Measurements from ENCODE around the gene SLC1A5.
A peak's percentile ranks its signal among the peaks of the same experiment; 100 is the strongest.
"Not testable (repeated sequence)": the region's sequence is repeated elsewhere in the genome, so short reads cannot be mapped to it uniquely, and the experiment has no call there.

SLC1A5 gene

DNA sequence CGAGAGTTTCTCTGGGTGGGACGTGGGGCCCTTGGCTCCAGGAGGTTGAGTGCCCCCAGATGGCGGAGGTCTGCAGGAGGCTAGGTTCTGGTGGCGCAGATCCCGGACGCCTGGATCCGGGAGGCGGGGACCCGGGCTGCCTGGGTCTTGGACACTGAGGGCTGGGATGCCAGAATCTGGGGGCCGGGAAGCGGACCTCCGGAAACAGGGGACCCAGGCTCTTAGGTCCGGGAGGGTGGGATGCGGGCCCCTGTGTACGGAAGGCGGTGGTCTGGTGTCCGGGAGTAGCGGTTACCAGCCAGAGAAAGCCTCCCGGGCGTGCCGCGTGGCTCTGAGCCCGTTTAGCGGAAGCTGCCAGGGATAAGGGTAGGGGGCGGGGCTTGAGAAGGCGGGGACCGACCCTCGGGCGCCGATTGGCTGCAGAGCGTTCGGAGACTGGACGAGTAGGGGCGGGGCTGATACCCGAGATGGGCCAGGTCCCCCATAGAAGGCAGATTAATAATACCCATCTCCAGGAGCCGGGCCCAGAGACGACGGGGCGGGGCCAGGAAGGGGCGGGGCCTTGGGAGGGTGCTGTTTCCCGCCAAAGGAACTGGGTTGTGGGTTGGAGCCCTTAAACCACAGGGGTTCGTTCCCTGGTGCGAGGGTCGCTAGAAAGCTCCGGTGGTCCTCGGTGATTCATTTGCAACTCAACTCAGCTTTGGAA lies at the start of gene SLC1A5:
SLC1A5 (minus strand) TSS at position 333 of the 706 bp plus-strand sequence. CDS start 629 bp downstream, outside the sequence.
- peak; percentile 98 for DNase-seq (ENCODE audit: low spot score)

- DNase-seq (ENCODE audit: low spot score): no peak
These were observed 49.8 kb upstream of the SLC1A5 start for GRCh38 chr19:46838160-46838559.

DNA sequence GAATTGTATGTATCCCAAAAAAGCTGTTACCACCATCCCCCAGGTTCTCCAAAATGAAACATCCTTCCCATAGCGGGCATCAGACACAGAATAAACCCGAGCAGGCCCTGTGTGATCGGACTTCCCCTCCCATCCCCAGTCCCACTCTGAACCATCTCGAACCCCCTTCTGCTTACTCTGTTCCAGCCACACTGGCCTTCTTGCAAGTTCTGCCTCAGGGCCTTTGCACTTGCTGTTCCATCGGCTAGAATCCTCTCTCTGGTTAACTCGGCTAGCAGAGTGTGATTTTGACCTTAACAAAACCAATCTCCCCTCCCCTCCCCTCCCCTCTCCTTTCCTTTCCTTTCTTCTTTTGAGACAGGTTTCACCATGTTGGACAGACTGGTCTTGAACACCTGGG lies 46.6 kb upstream of the SLC1A5 start:
- DNase-seq (ENCODE audit: low spot score): no peak

DNA sequence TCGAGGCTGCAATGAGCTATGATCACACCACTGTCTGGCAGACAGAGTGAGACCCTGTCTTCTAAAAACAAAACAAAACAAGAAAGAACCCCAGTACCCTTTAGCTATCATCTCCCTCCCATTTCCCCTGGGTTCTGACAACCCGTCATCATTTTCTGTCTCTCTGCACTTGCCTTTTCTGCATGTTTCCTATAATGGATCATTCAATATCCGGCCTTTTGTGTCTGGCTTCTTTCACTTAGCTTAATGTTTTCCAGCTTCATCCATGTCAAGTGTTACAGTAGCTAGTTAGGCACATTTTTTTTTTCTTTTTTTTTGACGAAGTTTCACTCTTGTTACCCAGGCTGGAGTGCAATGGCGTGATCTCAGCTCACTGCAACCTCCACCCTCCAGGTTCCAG lies 45.7 kb upstream of the SLC1A5 start:
- no peak for DNase-seq (ENCODE audit: low spot score)

- no peak for DNase-seq (ENCODE audit: low spot score)
These were observed 42.5 kb upstream of the SLC1A5 start for GRCh38 chr19:46830864-46831263.

- DNase-seq (ENCODE audit: low spot score): peak; percentile 4
These were observed 40.1 kb upstream of the SLC1A5 start for GRCh38 chr19:46828484-46828883.

DNA sequence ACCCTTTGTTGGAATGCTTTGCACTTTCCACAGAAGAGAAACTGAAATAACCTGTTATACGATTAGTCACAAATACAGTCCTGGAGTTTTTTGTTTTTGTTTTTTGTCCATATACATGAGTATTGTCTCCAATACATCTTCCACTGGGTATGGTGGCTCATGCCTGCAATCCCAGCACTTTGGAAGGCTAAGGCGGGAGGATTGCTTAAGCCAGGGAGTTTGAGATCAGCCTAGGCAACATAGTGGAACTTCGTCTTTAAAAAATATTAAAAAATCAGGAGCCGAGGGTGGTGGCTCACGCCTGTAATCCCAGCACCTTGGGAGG lies 37.3 kb upstream of the SLC1A5 start:
- DNase-seq (ENCODE audit: low spot score): no peak

DNA sequence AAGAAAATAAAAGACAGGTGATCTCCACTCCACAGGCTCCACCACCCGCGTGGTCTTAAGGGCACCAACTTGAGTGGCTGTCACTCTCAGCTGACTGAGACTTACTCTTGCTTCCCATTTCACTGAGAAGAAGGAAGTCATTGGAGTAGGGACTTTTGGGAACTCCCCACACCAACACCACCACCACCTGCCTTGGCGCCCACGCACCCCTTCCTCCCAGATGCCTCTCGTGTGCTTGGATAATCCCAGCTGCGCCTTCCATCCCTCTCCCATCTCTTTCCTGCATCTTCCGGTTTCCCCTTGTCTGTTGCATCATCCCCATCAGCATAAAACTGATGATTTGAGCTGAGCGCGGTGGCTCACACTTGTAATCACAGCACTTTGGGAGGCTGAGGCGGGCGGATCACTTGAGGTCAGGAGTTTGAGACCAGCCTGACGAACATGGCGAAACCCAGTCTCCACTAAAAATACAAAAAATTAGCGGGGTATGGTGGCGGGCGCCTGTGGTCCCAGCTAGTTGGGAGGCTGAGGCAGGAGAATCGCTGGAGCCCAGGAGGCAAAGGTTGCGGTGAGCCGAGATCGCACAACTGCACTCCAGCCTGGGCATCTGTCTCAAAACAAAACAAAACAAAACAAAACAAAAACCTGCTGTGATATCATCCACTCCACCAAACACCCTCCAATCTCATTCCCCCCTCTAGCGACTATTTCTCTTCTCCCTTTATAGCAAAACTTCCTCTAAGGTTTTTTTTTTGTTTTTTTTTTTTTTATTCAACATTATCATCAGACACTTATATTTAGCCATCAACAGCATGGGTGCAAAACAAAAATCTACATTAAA lies 36.7 kb upstream of the SLC1A5 start:
- no peak for DNase-seq (ENCODE audit: low spot score)

DNA sequence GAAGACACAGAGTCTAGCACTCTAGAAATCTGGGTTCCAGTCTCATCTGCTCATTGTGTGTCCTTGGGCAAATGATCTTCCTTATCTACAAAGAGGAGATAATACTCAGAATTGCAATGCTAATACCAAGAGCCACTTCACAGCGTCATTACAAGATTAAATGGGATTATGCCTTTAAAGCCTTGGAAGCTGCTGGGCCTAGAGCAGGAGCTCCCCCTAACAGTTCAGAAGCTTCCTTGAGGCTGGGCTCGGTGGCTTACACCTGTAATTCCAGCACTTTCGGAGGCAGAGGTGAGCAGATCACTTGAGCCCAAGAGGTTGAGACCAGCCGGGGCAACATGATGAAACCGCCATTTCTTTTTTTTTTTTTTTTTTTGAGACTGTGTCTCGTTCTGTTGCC lies 34.7 kb upstream of the SLC1A5 start:
- DNase-seq (ENCODE audit: low spot score): no peak

DNA sequence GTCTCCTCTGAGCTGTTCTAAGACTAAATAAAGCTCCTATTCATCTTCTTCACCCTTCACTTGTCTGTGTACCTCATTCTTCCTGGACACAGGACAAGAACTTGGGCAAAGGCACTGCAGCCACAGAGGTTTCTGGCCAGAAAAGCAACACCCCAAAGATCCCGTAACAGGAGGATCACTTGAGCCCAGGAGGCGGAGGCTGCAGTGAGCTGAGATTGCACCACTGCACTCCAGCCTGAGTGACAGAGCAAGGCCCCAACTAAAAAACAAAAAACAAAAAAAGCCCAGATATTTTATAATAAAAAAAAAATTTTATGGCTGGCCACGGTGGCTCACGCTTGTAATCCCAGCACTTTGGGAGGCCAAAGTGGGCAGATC lies 34.0 kb upstream of the SLC1A5 start:
- DNase-seq (ENCODE audit: low spot score): not testable (repeated sequence)

- peak; percentile 2 for DNase-seq (ENCODE audit: low spot score)
These were observed 33.4 kb upstream of the SLC1A5 start for GRCh38 chr19:46821512-46822409.

- peak; percentile 10 for DNase-seq (ENCODE audit: low spot score)
These were observed 30.4 kb upstream of the SLC1A5 start for GRCh38 chr19:46818812-46819211.

- peak; percentile 4 for DNase-seq (ENCODE audit: low spot score)
These were observed 27.6 kb upstream of the SLC1A5 start for GRCh38 chr19:46815833-46816627.

DNA sequence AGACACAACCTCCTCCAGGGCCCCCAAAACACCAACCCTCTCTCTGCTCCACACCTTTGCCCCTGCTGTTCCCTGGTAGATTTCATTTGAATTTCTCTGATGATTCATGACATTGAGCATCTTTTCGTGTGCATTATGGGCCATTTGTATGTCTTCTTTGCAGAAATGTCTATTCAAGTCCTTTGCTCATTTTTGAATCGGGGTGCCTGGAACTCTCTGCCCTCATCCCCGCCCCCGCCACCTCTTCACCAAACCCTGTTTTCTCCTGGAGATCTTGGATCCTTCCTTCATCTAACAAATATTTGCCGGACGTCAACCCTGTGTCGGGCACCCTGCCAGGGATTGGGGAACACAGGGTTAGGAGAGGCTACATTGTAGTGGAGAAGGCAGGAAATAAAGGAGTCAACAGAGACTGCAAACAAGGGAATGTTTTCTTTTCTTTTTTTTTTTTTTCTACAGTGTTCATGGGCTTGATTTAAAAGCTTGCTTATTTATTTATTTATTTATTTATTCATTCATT lies 25.5 kb upstream of the SLC1A5 start:
- peak; percentile 48 for DNase-seq (ENCODE audit: low spot score)

DNA sequence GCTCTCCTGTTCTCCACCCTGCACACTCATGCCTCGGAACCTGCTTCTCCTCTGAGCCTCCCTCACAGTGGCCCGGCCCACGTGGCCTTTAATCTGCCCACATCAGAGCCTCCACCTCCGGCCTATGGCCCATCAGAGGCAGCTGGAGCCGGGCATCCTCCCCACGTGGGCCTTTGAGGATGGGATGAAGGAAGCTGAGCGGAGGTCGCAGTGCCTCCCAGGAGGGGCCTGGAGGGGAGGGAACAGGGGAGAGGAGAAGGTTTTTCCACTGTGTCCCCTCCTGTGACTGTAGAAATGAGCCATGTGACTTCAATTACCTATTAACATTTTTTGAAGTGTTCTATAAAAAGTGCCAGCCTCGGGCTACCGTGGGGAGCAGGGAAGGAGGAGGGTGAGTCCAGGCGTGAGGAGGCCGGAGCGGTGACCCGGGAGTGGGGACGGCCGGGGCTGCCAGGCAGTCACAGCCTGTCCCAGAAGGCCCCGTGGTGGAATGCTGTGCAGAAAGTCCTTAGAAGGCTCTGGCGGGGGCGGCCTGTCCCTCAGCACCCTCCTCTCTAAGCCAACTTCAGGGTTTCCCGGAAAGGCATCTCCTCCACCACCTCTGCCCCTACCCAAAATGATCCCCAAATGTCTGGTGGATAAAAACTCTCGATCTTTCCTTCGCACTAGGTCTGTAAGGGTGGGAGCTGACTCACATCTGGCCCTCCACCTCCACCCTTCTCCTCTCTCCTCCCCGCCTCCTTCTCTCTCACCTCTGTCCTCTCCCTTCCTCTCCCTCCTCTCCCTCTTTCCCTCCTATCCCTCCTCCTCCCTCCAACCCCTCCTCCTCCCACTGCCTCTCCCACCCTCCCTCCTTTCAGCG lies 24.8 kb upstream of the SLC1A5 start:
- peak; percentile 4 for DNase-seq (ENCODE audit: low spot score)

GRCh38 chr19:46809534-46810272 lies 21.3 kb upstream of the SLC1A5 start:
- no peak for DNase-seq (ENCODE audit: low spot score)

DNA sequence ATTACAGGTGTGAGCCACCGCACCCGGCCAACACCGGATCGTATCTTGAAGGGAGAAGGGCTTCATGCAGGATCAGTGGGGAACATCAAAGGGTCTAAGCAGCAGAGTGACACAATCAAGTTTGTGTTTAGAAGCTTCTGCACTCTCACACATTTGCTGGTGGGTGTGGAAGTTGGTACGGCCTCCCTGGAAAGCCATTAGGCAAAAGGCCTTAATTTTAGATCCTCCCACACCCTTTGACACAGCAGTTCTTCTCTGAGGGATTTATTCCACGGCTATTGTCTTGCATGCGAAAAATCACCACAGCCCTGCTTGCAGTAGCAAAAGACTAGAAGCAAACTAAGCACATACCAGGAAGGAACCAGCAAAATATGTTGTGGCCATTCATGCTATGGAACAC lies 18.3 kb upstream of the SLC1A5 start:
- DNase-seq (ENCODE audit: low spot score): no peak

DNA sequence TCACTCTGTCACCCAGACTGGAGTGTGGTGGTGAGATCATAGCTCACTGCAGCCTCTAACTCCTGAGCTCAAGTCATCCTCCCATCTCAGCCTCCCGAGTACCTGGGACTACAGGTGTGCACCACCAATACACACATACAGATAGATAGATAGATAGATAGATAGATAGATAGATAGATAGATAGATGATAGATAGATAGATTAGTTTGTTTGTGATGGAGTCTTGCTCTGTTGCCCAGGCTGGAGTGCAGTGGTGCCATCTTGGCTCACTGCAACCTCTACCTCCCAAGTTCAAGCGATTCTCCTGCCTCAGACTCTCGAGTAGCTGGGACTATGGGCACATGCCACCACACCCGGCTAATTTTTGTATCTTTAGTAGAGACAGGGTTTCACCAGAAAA lies 16.0 kb upstream of the SLC1A5 start:
- DNase-seq (ENCODE audit: low spot score): not testable (repeated sequence)

- no peak for DNase-seq (ENCODE audit: low spot score)
These were observed 15.2 kb upstream of the SLC1A5 start for GRCh38 chr19:46803555-46803954.

DNA sequence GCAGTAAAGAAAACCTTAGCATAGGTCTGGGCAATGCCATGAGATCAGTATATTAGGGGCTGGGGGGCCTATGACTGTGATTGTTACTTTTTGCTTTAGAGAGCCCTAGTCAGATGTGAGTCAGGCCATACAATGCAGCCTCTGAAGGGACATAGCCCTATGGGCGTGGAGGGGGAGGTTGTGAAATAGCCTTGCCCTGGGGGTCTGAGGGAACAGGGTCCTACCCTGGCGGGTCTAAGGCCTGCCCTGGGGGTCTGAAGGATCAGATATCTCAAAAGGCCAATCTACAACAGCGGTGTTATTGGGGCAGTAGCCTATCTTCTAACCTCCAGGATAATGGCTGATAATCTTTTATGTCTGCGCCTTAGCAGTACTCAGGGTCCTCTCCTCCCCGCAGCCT lies 13.8 kb upstream of the SLC1A5 start:
- DNase-seq (ENCODE audit: low spot score): no peak
